DOHH2 (cell line): ENCODE data around the gene ELAVL2.
"Not testable (repeated sequence)": the region's sequence is repeated elsewhere in the genome, so short reads cannot be mapped to it uniquely, and the experiment has no call there.

ENCODE experiments used
- H3F3A ChIP-seq: fragments of 200-600 bp; sonication (generic), shearing (Covaris generic); 2 replicates; pipeline ENCODE4 v1.6.0; 2016; ENCODE audit warnings: antibody characterized with exemption, mild to moderate bottlenecking; ENCODE audit not compliant: control insufficient read depth, insufficient read depth
- H3K27ac ChIP-seq: fragments of 200-600 bp; sonication (generic); 2 replicates; pipeline ENCODE4 v1.5.1; 2014; ENCODE audit warnings: low read depth, mild to moderate bottlenecking, low read length, moderate library complexity
- H3K27me3 ChIP-seq: fragments of 200-600 bp; sonication (generic); 2 replicates; pipeline ENCODE4 v1.6.1; 2014; ENCODE audit warnings: mild to moderate bottlenecking, low read length, mixed read lengths; ENCODE audit not compliant: control insufficient read depth
- H3K36me3 ChIP-seq: fragments of 200-600 bp; sonication (generic); 2 replicates; pipeline ENCODE4 v1.6.1; 2014; ENCODE audit warnings: mild to moderate bottlenecking, low read length, moderate library complexity, mixed read lengths; ENCODE audit not compliant: control insufficient read depth
- H3K4me1 ChIP-seq: fragments of 200-600 bp; sonication (generic); 2 replicates; pipeline ENCODE4 v1.6.1; 2014; ENCODE audit warnings: mild to moderate bottlenecking, low read length, mixed read lengths; ENCODE audit not compliant: control insufficient read depth
- H3K4me2 ChIP-seq: fragments of 200-600 bp; sonication (generic); 2 replicates; pipeline ENCODE4 v1.6.0; 2014; ENCODE audit warnings: mild to moderate bottlenecking, low read length, moderate library complexity
- H3K4me3 ChIP-seq: fragments of 200-600 bp; sonication (generic); 2 replicates; pipeline ENCODE4 v1.5.1; 2014; ENCODE audit warnings: mild to moderate bottlenecking, low read length, mixed read lengths
- H3K79me2 ChIP-seq: fragments of 200-600 bp; sonication (generic); 2 replicates; pipeline ENCODE4 v1.6.1; 2014; ENCODE audit warnings: mild to moderate bottlenecking, low read length, mixed read lengths; ENCODE audit not compliant: control insufficient read depth
- H3K9me2 ChIP-seq: fragments of 200-600 bp; sonication (generic); replicated peaks from 2 replicates; pipeline ENCODE4 v1.6.1; 2014; ENCODE audit warnings: mild to moderate bottlenecking, low read length, mixed read lengths; ENCODE audit not compliant: control insufficient read depth
- H3K9me3 ChIP-seq: fragments of 200-600 bp; sonication (generic); 2 replicates; pipeline ENCODE4 v1.6.1; 2014; ENCODE audit warnings: antibody characterized with exemption, low read length, mixed read lengths; ENCODE audit not compliant: control insufficient read depth, insufficient read depth
- H4K20me1 ChIP-seq: fragments of 200-600 bp; sonication (generic); 2 replicates; pipeline ENCODE4 v1.6.0; 2014; ENCODE audit warnings: low read depth, mild to moderate bottlenecking, antibody characterized with exemption, low read length, moderate library complexity; ENCODE audit not compliant: control insufficient read depth, insufficient read depth
- EZH2phosphoT487 ChIP-seq: fragments of 200-600 bp; sonication (generic); IDR thresholded peaks from 2 replicates; pipeline ENCODE4 v1.6.1; 2017; ENCODE audit warnings: borderline replicate concordance, mild to moderate bottlenecking, antibody characterized with exemption, low read length, moderate library complexity, mixed read lengths
- TF ChIP-seq, protein P1 (sequence below): fragments of 200-600 bp; sonication (generic); IDR thresholded peaks from one replicate; pipeline ENCODE4 v1.5.1; 2014; ENCODE audit warnings: antibody characterized with exemption, mild to moderate bottlenecking, low read depth, low read length; ENCODE audit not compliant: poor library complexity, severe bottlenecking

ELAVL2 gene

DNA sequence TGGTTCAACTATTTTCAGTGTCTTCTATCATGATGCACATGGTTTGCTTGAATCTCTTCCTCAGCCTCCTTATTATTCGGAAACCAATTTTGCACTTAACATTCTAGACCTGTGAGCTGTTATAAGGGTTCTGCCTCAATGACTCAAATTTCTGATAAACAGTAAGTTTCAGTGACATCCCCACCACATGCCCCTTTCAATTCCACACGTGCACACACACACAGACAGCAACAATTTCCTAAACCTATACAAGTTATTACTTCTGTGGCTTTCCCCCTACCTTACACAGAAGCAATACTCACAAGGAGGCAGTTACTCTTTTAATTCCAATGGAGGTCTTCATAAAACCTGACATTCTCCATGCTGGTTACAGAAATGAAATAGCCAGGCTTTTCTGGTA is 102.4 kb downstream of the ELAVL2 start:
- Histone ChIP-seq H3K27ac (no peak overlapping the region), H3F3A (no peaks in the 10 kb centered on the region), H3K4me2 (no peak overlapping the region), H3K4me3 (no peak overlapping the region), H3K9me2 (no peaks in the 10 kb centered on the region), H3K4me1 (no peaks in the 10 kb centered on the region), H3K9me3 (no peaks in the 10 kb centered on the region; the same call in 1 of the 2 replicates), H3K36me3 (no peaks in the 10 kb centered on the region), H3K27me3 (no peaks in the 10 kb centered on the region), H3K79me2 (no peaks in the 10 kb centered on the region), H4K20me1 (no peaks in the 10 kb centered on the region)
- TF ChIP-seq, protein P1, sequence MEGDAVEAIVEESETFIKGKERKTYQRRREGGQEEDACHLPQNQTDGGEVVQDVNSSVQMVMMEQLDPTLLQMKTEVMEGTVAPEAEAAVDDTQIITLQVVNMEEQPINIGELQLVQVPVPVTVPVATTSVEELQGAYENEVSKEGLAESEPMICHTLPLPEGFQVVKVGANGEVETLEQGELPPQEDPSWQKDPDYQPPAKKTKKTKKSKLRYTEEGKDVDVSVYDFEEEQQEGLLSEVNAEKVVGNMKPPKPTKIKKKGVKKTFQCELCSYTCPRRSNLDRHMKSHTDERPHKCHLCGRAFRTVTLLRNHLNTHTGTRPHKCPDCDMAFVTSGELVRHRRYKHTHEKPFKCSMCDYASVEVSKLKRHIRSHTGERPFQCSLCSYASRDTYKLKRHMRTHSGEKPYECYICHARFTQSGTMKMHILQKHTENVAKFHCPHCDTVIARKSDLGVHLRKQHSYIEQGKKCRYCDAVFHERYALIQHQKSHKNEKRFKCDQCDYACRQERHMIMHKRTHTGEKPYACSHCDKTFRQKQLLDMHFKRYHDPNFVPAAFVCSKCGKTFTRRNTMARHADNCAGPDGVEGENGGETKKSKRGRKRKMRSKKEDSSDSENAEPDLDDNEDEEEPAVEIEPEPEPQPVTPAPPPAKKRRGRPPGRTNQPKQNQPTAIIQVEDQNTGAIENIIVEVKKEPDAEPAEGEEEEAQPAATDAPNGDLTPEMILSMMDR = no peak
- no peak for TF ChIP-seq EZH2phosphoT487

GRCh38 chr9:23723048-23723447 is 103.0 kb downstream of the ELAVL2 start:
- H3K4me3 ChIP-seq, H3K9me2 ChIP-seq, H3K9me3 ChIP-seq, H3K27ac ChIP-seq, H4K20me1 ChIP-seq, H3K27me3 ChIP-seq, H3F3A ChIP-seq, H3K4me2 ChIP-seq, H3K79me2 ChIP-seq, H3K4me1 ChIP-seq, H3K36me3 ChIP-seq: not testable (repeated sequence)

DNA sequence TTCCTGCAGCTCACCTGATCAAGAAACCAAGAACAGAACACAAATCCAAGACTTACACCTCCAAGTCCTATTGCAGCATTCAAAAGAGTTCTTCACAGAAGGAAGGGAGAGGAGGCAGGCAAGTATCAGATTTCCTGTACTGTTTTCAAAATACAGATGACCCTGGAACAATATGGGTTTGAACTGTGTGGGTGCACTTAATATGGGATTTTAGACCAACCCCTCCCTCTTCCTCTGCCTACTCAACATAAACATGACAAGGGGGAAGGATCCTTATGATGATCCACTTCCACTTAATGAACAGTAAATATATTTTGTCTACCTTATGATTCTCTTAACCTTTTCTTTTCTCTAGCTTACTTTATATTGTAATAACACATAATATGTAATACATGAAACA is 104.6 kb downstream of the ELAVL2 start:
- Histone ChIP-seq H3K36me3 (no peaks in the 10 kb centered on the region), H3K9me2 (no peaks in the 10 kb centered on the region), H3K79me2 (no peaks in the 10 kb centered on the region), H4K20me1 (no peaks in the 10 kb centered on the region), H3K27me3 (no peaks in the 10 kb centered on the region), H3K9me3 (no peaks in the 10 kb centered on the region; the same call in 1 of the 2 replicates), H3K4me1 (no peaks in the 10 kb centered on the region), H3K4me2 (no peak overlapping the region), H3K27ac (no peak overlapping the region), H3F3A (no peaks in the 10 kb centered on the region), H3K4me3 (no peak overlapping the region)
- TF ChIP-seq, protein P1 = no peak
- no peak for TF ChIP-seq EZH2phosphoT487

- H3K27ac ChIP-seq = no peak overlapping the region
- no peak overlapping the region for H3K4me2 ChIP-seq
- no peaks in the 10 kb centered on the region for H3K79me2 ChIP-seq
- H3K9me3 ChIP-seq = no peaks in the 10 kb centered on the region; the same call in 1 of the 2 replicates
- no peaks in the 10 kb centered on the region for H3K27me3 ChIP-seq
- H3K36me3 ChIP-seq = no peaks in the 10 kb centered on the region
- H3F3A ChIP-seq = no peaks in the 10 kb centered on the region
- no peak for TF ChIP-seq EZH2phosphoT487
- TF ChIP-seq, protein P1 = no peak
- H3K4me3 ChIP-seq = no peak overlapping the region
- H3K9me2 ChIP-seq = no peaks in the 10 kb centered on the region
- H3K4me1 ChIP-seq = no peaks in the 10 kb centered on the region
- no peaks in the 10 kb centered on the region for H4K20me1 ChIP-seq
These were observed 108.5 kb downstream of the ELAVL2 start for GRCh38 chr9:23717505-23717904.
